Caco-2 (cell line): Measurements from ENCODE around the gene TRIM59. TPM values are rescaled to one million over a fixed set of nuclear protein-coding genes. Genes with fewer than 3 reads are reported as not detected.

ENCODE experiments used
- BruUV-seq: library from RNA; stranded (reverse); fragments of 400-500 nt; replicated peaks from 2 replicates; lab custom pipeline; 2021; lab: Mats Ljungman, UMichigan
- CTCF ChIA-PET: fragments of 300-600 bp; sonication (Branson Sonifier 250); formaldehyde crosslinking; loops from one replicate; lab custom pipeline; 2022; ENCODE audit warnings: antibody characterized with exemption; lab: Charles Lee
- POLR2A ChIA-PET: fragments of 300-600 bp; sonication (Branson Sonifier 250); formaldehyde crosslinking; loops from one replicate; lab custom pipeline; 2022; ENCODE audit warnings: antibody characterized with exemption; lab: Charles Lee
- DNase-seq, 2 experiments: peaks; one replicate each; pipeline versions ENCODE4 v3.0.0 to v3.0.0-alpha.2; 2020 to 2022
- H3K27me3 ChIP-seq: replicated peaks from 2 replicates; pipeline ENCODE4 v1.6.0; 2011; ENCODE audit warnings: low read length; ENCODE audit not compliant: control insufficient read depth, insufficient read depth
- H3K36me3 ChIP-seq: 2 replicates; pipeline ENCODE4 v1.5.1; 2011; ENCODE audit warnings: low read length; ENCODE audit not compliant: control insufficient read depth, insufficient read depth
- H3K4me1 ChIP-seq: fragments of 250-450 bp; sonication (Bioruptor Pico); 2 replicates; pipeline ENCODE4 v1.5.1; 2020; ENCODE audit warnings: mild to moderate bottlenecking
- H3K4me3 ChIP-seq: 2 replicates; pipeline ENCODE4 v1.5.1; 2011; ENCODE audit warnings: low read depth, mild to moderate bottlenecking, control low read depth, low read length
- H3K9me3 ChIP-seq: fragments of 250-450 bp; sonication (Bioruptor Pico); 2 replicates; pipeline ENCODE4 v1.5.1; 2020; ENCODE audit warnings: mild to moderate bottlenecking, moderate library complexity
- H3K27ac Mint-ChIP-seq: one replicate; pipeline ENCODE4 v1.8.0; 2022; ENCODE audit warnings: mixed read lengths; ENCODE audit not compliant: unreplicated experiment
- H3K27me3 Mint-ChIP-seq: one replicate; pipeline ENCODE4 v1.8.0; 2022; ENCODE audit warnings: mixed read lengths; ENCODE audit not compliant: insufficient read depth, unreplicated experiment
- H3K36me3 Mint-ChIP-seq: one replicate; pipeline ENCODE4 v1.8.0; 2022; ENCODE audit warnings: mild to moderate bottlenecking, mixed read lengths; ENCODE audit not compliant: insufficient read depth, unreplicated experiment
- H3K4me1 Mint-ChIP-seq: one replicate; pipeline ENCODE4 v1.8.0; 2022; ENCODE audit warnings: low read depth, mixed read lengths; ENCODE audit not compliant: unreplicated experiment
- H3K4me3 Mint-ChIP-seq: one replicate; pipeline ENCODE4 v1.8.0; 2022; ENCODE audit warnings: mild to moderate bottlenecking, moderate library complexity, mixed read lengths; ENCODE audit not compliant: unreplicated experiment
- H3K9me3 Mint-ChIP-seq: one replicate; pipeline ENCODE4 v1.8.0; 2022; ENCODE audit warnings: mixed read lengths; ENCODE audit not compliant: unreplicated experiment
- CTCF ChIP-seq, 2 experiments: fragments of 200-600 bp in 1 of 2; IDR thresholded peaks; 1 replicate in 1 of 2; 2 replicates in 1 of 2; pipeline versions ENCODE4 v1.5.1 to v1.8.0; 2011 to 2022; ENCODE audit warnings: antibody characterized with exemption in 1 of 2, control low read depth in 1 of 2, inconsistent platforms in 1 of 2, low read depth in 1 of 2, low read length in 1 of 2, mild to moderate bottlenecking in 1 of 2, moderate library complexity in 1 of 2; ENCODE audit not compliant: insufficient read depth in 1 of 2, severe bottlenecking in 1 of 2, unreplicated experiment in 1 of 2
- intact Hi-C: fragments of 100-400 bp; cut with micrococcal nuclease; formaldehyde crosslinking; loops from one replicate; pipeline ENCODE4 v1.10.0; 2022; ENCODE audit not compliant: unreplicated experiment
- total RNA-seq: library from RNA; stranded (reverse); gene quantifications from 2 replicates; pipeline ENCODE4 v1.2.3, GENCODE V29; 2022

TRIM59 gene
- total RNA-seq, 1 experiment from 2014 or later = 4.5 TPM

- H3K4me1 ChIP-seq = no peaks in the 10 kb centered on the region
- BruUV-seq = no TSS peak
- Mint-ChIP-seq H3K27me3 (no peaks in the 10 kb centered on the region), H3K27ac (no peak overlapping the region), H3K9me3 (no peaks in the 10 kb centered on the region), H3K4me3 (no peak overlapping the region), H3K4me1 (no peaks in the 10 kb centered on the region), H3K36me3 (no peaks in the 10 kb centered on the region)
- H3K27me3 ChIP-seq = no peaks in the 10 kb centered on the region
- no peak for DNase-seq
- no peaks in the 10 kb centered on the region for H3K36me3 ChIP-seq
- ChIA-PET CTCF (no interaction called here), POLR2A (interaction anchor here (0.7 kb wide), 1 partner anchor 357 kb away, joined by 7 read pairs; no protein-coding TSS in a partner anchor)
- intact Hi-C loops = loop anchor here (1.0 to 5.0 kb wide), 4 partner anchors 38 to 499 kb away; partner anchors contain the start of genes IL12A and TRIM59
- TF ChIP-seq CTCF (IDR thresholded peaks at IDR 0.05; ENCODE audit: insufficient read depth in 1 of 2, low read depth in 1 of 2, low read length in 1 of 2, severe bottlenecking in 1 of 2, unreplicated experiment in 1 of 2) = peak; percentile 50 to 62
- no peaks in the 10 kb centered on the region for H3K9me3 ChIP-seq
- H3K4me3 ChIP-seq = no peak overlapping the region
These were observed 36.9 kb upstream of the TRIM59 start for GRCh38 chr3:160486459-160486869.

- no TSS peak for BruUV-seq
- Histone ChIP-seq H3K9me3 (no peaks in the 10 kb centered on the region), H3K4me3 (no peak overlapping the region), H3K27me3 (no peaks in the 10 kb centered on the region), H3K36me3 (no peaks in the 10 kb centered on the region), H3K4me1 (no peaks in the 10 kb centered on the region)
- CTCF ChIA-PET = no interaction called here
- TF ChIP-seq CTCF (IDR thresholded peaks at IDR 0.05; ENCODE audit: insufficient read depth in 1 of 2, low read depth in 1 of 2, low read length in 1 of 2, severe bottlenecking in 1 of 2, unreplicated experiment in 1 of 2) = no peak
- no peak for DNase-seq
- H3K4me3 Mint-ChIP-seq = no peak overlapping the region
- intact Hi-C loops = no loop called here
- POLR2A ChIA-PET = no interaction called here
- H3K4me1 Mint-ChIP-seq = no peaks in the 10 kb centered on the region
- no peaks in the 10 kb centered on the region for H3K36me3 Mint-ChIP-seq
- H3K27ac Mint-ChIP-seq = no peak overlapping the region
- H3K9me3 Mint-ChIP-seq = no peaks in the 10 kb centered on the region
- H3K27me3 Mint-ChIP-seq = no peaks in the 10 kb centered on the region
These were observed 33.2 kb upstream of the TRIM59 start for GRCh38 chr3:160482796-160483195.

- no peak for TF ChIP-seq CTCF (IDR thresholded peaks at IDR 0.05; ENCODE audit: insufficient read depth in 1 of 2, low read depth in 1 of 2, low read length in 1 of 2, severe bottlenecking in 1 of 2, unreplicated experiment in 1 of 2)
- POLR2A ChIA-PET = no interaction called here
- intact Hi-C loops = no loop called here
- H3K4me1 Mint-ChIP-seq = no peaks in the 10 kb centered on the region
- Histone ChIP-seq H3K9me3 (no peaks in the 10 kb centered on the region), H3K36me3 (no peaks in the 10 kb centered on the region), H3K27me3 (no peaks in the 10 kb centered on the region), H3K4me3 (no peak overlapping the region), H3K4me1 (no peaks in the 10 kb centered on the region)
- no peak overlapping the region for H3K4me3 Mint-ChIP-seq
- BruUV-seq = no TSS peak
- H3K27ac Mint-ChIP-seq = no peak overlapping the region
- H3K9me3 Mint-ChIP-seq = no peaks in the 10 kb centered on the region
- no peaks in the 10 kb centered on the region for H3K27me3 Mint-ChIP-seq
- CTCF ChIA-PET = no interaction called here
- no peak for DNase-seq
- no peaks in the 10 kb centered on the region for H3K36me3 Mint-ChIP-seq
These were observed 32.3 kb upstream of the TRIM59 start for GRCh38 chr3:160481856-160482255.
